Measurements from ENCODE around the gene PSMB9.

PSMB9 gene

GRCh38 chr6:32852844-32853540 is 1.0 kb upstream of the PSMB9 start:
- H3K9me2 ChIP-seq (replicated peaks; ENCODE audit: control insufficient read depth, low read length) = no peaks in the 10 kb centered on the region
- H3K36me3 ChIP-seq (ENCODE audit: control insufficient read depth, low read length) = peaks cover 8% of the 10 kb centered on the region
- TF ChIP-seq CTCF (IDR thresholded peaks at IDR 0.05; ENCODE audit: low read depth, low read length, poor library complexity, severe bottlenecking) (no peak), EZH2phosphoT487 (IDR thresholded peaks at IDR 0.05; ENCODE audit: borderline replicate concordance, low read length) (no peak)
- peak overlapping the region; percentile 95 for H3K4me3 ChIP-seq (ENCODE audit: low read length)
- H3K4me1 ChIP-seq (ENCODE audit: control insufficient read depth, low read length) = peaks cover 31% of the 10 kb centered on the region
- H3K27me3 ChIP-seq (ENCODE audit: control insufficient read depth, low read length) = peaks cover 4% of the 10 kb centered on the region; the same call in 1 of the 2 replicates
- H3F3A ChIP-seq (ENCODE audit: control insufficient read depth, insufficient read depth) = no peaks in the 10 kb centered on the region
- peak overlapping the region; percentile 45; the same call in 1 of the 2 replicates for H3K27ac ChIP-seq (ENCODE audit: low read depth, low read length)
- no peaks in the 10 kb centered on the region for H3K9me3 ChIP-seq (ENCODE audit: control insufficient read depth, insufficient read depth, low read length)
- 0 out of 2 replicates have a peak, but pooled peaks cover 3% of the 10 kb centered on the region for H3K79me2 ChIP-seq (ENCODE audit: control insufficient read depth, low read length)
- H3K4me2 ChIP-seq (ENCODE audit: low read length) = peak overlapping the region; percentile 99
- H4K20me1 ChIP-seq (ENCODE audit: control insufficient read depth, insufficient read depth, low read depth, low read length) = no peaks in the 10 kb centered on the region

- Histone ChIP-seq H4K20me1 (ENCODE audit: control insufficient read depth, insufficient read depth, low read depth, low read length) (no peaks in the 10 kb centered on the region), H3K27ac (ENCODE audit: low read depth, low read length) (no peak overlapping the region), H3K36me3 (ENCODE audit: control insufficient read depth, low read length) (no peaks in the 10 kb centered on the region; the same call in 1 of the 2 replicates), H3F3A (ENCODE audit: control insufficient read depth, insufficient read depth) (no peaks in the 10 kb centered on the region), H3K9me2 (replicated peaks; ENCODE audit: control insufficient read depth, low read length) (no peaks in the 10 kb centered on the region), H3K4me2 (ENCODE audit: low read length) (peak overlapping the region; percentile 99), H3K27me3 (ENCODE audit: control insufficient read depth, low read length) (peaks cover 4% of the 10 kb centered on the region; the same call in 1 of the 2 replicates), H3K4me1 (ENCODE audit: control insufficient read depth, low read length) (peaks cover 37% of the 10 kb centered on the region), H3K9me3 (ENCODE audit: control insufficient read depth, insufficient read depth, low read length) (no peaks in the 10 kb centered on the region), H3K4me3 (ENCODE audit: low read length) (peak overlapping the region; percentile 95), H3K79me2 (ENCODE audit: control insufficient read depth, low read length) (0 out of 2 replicates have a peak, but pooled peaks cover 3% of the 10 kb centered on the region)
- TF ChIP-seq CTCF (IDR thresholded peaks at IDR 0.05; ENCODE audit: low read depth, low read length, poor library complexity, severe bottlenecking) = peak; percentile 31
- no peak for TF ChIP-seq EZH2phosphoT487 (IDR thresholded peaks at IDR 0.05; ENCODE audit: borderline replicate concordance, low read length)
Observed at GRCh38 chr6:32854376-32855178, 585 bp downstream of the PSMB9 start.

GRCh38 chr6:32855467-32856174 is 1.6 kb downstream of the PSMB9 start:
- peaks cover 44% of the 10 kb centered on the region for H3K4me1 ChIP-seq (ENCODE audit: control insufficient read depth, low read length)
- H3K36me3 ChIP-seq (ENCODE audit: control insufficient read depth, low read length) = no peaks in the 10 kb centered on the region
- H3K4me2 ChIP-seq (ENCODE audit: low read length) = peak overlapping the region; percentile 99
- H3K9me2 ChIP-seq (replicated peaks; ENCODE audit: control insufficient read depth, low read length) = no peaks in the 10 kb centered on the region
- H3K79me2 ChIP-seq (ENCODE audit: control insufficient read depth, low read length) = 0 out of 2 replicates have a peak, but pooled peaks cover 3% of the 10 kb centered on the region
- 0 out of 2 replicates have a peak overlapping the region, but pooled peaks have one; percentile 95 for H3K4me3 ChIP-seq (ENCODE audit: low read length)
- no peaks in the 10 kb centered on the region for H4K20me1 ChIP-seq (ENCODE audit: control insufficient read depth, insufficient read depth, low read depth, low read length)
- no peak overlapping the region for H3K27ac ChIP-seq (ENCODE audit: low read depth, low read length)
- peaks cover 4% of the 10 kb centered on the region; the same call in 1 of the 2 replicates for H3K27me3 ChIP-seq (ENCODE audit: control insufficient read depth, low read length)
- no peaks in the 10 kb centered on the region for H3F3A ChIP-seq (ENCODE audit: control insufficient read depth, insufficient read depth)
- TF ChIP-seq CTCF (IDR thresholded peaks at IDR 0.05; ENCODE audit: low read depth, low read length, poor library complexity, severe bottlenecking) (no peak), EZH2phosphoT487 (IDR thresholded peaks at IDR 0.05; ENCODE audit: borderline replicate concordance, low read length) (no peak)
- no peaks in the 10 kb centered on the region for H3K9me3 ChIP-seq (ENCODE audit: control insufficient read depth, insufficient read depth, low read length)
